Measurements from ENCODE around the gene DSG1. TPM values are rescaled to one million over a fixed set of nuclear protein-coding genes. Genes with fewer than 3 reads are reported as not detected.

Gene DSG1
- total RNA-seq, 1 experiment from 2014 or later, result not detected

- Histone ChIP-seq H4K91ac (ENCODE audit: insufficient read length, low read depth, low read length) (no peak overlapping the region), H3K23ac (ENCODE audit: insufficient read length, low read depth, low read length) (no peak overlapping the region), H3K4me1 (ENCODE audit: insufficient read depth, low read length) (peaks cover 5% of the 10 kb centered on the region; the same call in 1 of the 2 replicates), H3K14ac (ENCODE audit: insufficient read depth, low read length) (no peak overlapping the region), H2AFZ (ENCODE audit: low read length) (peak overlapping the region; percentile 89), H2BK5ac (ENCODE audit: insufficient read length, low read length) (no peak overlapping the region), H2BK120ac (ENCODE audit: low read depth, low read length, poor library complexity, severe bottlenecking) (no peak overlapping the region), H3K79me1 (ENCODE audit: insufficient read depth, low read depth, low read length, poor library complexity, severe bottlenecking) (no peaks in the 10 kb centered on the region), H3K4me2 (ENCODE audit: insufficient read depth, insufficient read length, low read length) (no peak overlapping the region), H4K20me1 (ENCODE audit: control insufficient read depth, insufficient read depth, insufficient read length) (no peaks in the 10 kb centered on the region), H3K79me2 (ENCODE audit: insufficient read depth, low read length) (no peaks in the 10 kb centered on the region), H4K8ac (replicated peaks; ENCODE audit: insufficient read length, low read depth, low read length) (no peak overlapping the region), H4K5ac (ENCODE audit: insufficient read length, low read depth, low read length) (no peak overlapping the region), H3K4ac (ENCODE audit: low read depth, low read length) (no peak overlapping the region), H3K27ac (ENCODE audit: insufficient read length, low read depth, low read length) (no peak overlapping the region), H2BK15ac (ENCODE audit: low read depth, low read length) (no peak overlapping the region), H2AK5ac (ENCODE audit: insufficient read length, low read length) (no peak overlapping the region), H3K9ac (ENCODE audit: extremely low read depth, insufficient read length, low read length) (no peak overlapping the region), H3T11ph (ENCODE audit: low read length) (no peak overlapping the region), H2BK12ac (ENCODE audit: insufficient read length, low read depth, low read length) (no peak overlapping the region), H3K27me3 (ENCODE audit: insufficient read depth, low read length) (no peaks in the 10 kb centered on the region), H3K23me2 (ENCODE audit: insufficient read length, low read depth, low read length, poor library complexity, severe bottlenecking) (no peaks in the 10 kb centered on the region), H3K9me3 (ENCODE audit: control insufficient read depth, low read depth, low read length) (no peaks in the 10 kb centered on the region), H2BK20ac (ENCODE audit: low read depth, low read length, poor library complexity, severe bottlenecking) (no peak overlapping the region), H3K56ac (ENCODE audit: insufficient read length, low read depth, low read length) (no peak overlapping the region), H3K18ac (ENCODE audit: insufficient read length, low read depth, low read length) (no peak overlapping the region)
- no CpG with 5 or more reads among the region's 1 CpG for WGBS (ENCODE audit: extremely low coverage, insufficient read length, low lambda C conversion rate)
- Mint-ChIP-seq H3K27ac (no peak overlapping the region), H3K9me3 (peaks cover 2% of the 10 kb centered on the region in 2 experiments; a peak in 4 of 5 replicates), H3K36me3 (ENCODE audit: insufficient read depth in 1 of 3, low read depth in 3 of 3) (peaks cover 2% of the 10 kb centered on the region in 3 experiments; a peak in 6 of 7 replicates), H3K27me3 (ENCODE audit: low read depth) (no peaks in the 10 kb centered on the region), H3K4me3 (no peak overlapping the region), H3K4me1 (peaks cover 12% of the 10 kb centered on the region in 2 experiments)
- TF ChIP-seq CTCF (conservative IDR thresholded peaks at IDR 0.05), result no peak
- DNase-seq, result no peak
These were observed 39.3 kb upstream of the DSG1 start for GRCh38 chr18:31278609-31279071.

All from H9 (cell line).